HL-60 (cell line): Measurements from ENCODE around the gene GRIA1.

ENCODE experiments used
- CTCF ChIP-seq: IDR thresholded peaks from one replicate; pipeline ENCODE4 v1.5.1; 2011; ENCODE audit warnings: low read length, control low read depth, inconsistent platforms; ENCODE audit not compliant: insufficient read depth
- GABPA ChIP-seq: IDR thresholded peaks from 2 replicates; pipeline ENCODE4 v1.6.1; 2012; ENCODE audit warnings: low read depth

DNA sequence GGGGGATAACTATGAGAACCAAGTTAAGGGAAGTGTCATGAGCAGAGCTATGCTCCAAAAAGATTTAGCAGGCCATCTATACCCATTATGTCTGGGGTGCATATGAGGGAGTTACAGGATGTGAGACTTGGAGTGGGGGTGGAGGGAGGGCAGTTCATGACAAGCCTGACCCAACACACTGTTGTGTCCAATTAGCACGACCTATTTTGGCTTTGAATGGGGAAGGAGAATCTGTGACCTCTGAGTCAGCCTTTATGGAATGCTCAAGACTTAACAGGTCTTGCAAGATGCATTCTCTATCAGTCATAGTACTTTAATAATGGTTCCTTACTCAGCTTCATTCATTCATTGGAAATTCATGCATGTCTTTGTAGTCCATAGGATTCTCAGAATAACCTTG lies 71.7 kb downstream of the GRIA1 start:
- TF ChIP-seq CTCF (no peak), GABPA (no peak)
